Esophagus (tissue), 2 donors: ENCODE results near the gene MKKS. TPM values are rescaled to one million over a fixed set of nuclear protein-coding genes. Genes with fewer than 3 reads are reported as not detected.
A peak's percentile ranks its signal among the peaks of the same experiment; 100 is the strongest.

Experiments used
- H3K27ac ChIP-seq, 2 donors: one replicate each; pipeline ENCODE4 v1.5.1; 2013; ENCODE audit warnings: low read depth in 2 of 2, mild to moderate bottlenecking in 2 of 2, inconsistent platforms in 1 of 2, low read length in 1 of 2, moderate library complexity in 1 of 2
- H3K27me3 ChIP-seq, 2 donors: one replicate each; pipeline ENCODE4 v1.6.1; 2013; ENCODE audit warnings: low read length in 2 of 2, control low read depth in 1 of 2, mild to moderate bottlenecking in 1 of 2; ENCODE audit not compliant: insufficient read depth in 2 of 2, control insufficient read depth in 1 of 2
- H3K36me3 ChIP-seq, 2 donors: one replicate each; pipeline ENCODE4 v1.6.1; 2013; ENCODE audit warnings: low read length in 1 of 2; ENCODE audit not compliant: control insufficient read depth in 2 of 2, insufficient read depth in 2 of 2
- H3K4me1 ChIP-seq, 2 donors: one replicate each; pipeline ENCODE4 v1.6.1; 2013; ENCODE audit warnings: low read length in 1 of 2; ENCODE audit not compliant: control insufficient read depth in 2 of 2, insufficient read depth in 2 of 2
- H3K4me3 ChIP-seq, 2 donors: one replicate each; pipeline ENCODE4 v1.5.1; 2013; ENCODE audit warnings: low read length in 2 of 2, mild to moderate bottlenecking in 2 of 2, low read depth in 1 of 2, moderate library complexity in 1 of 2
- H3K9me3 ChIP-seq, 2 donors: one replicate each; pipeline ENCODE4 v1.6.1; 2013; ENCODE audit warnings: mild to moderate bottlenecking in 2 of 2, low read depth in 1 of 2, low read length in 1 of 2, moderate library complexity in 1 of 2; ENCODE audit not compliant: control insufficient read depth in 2 of 2, insufficient read depth in 1 of 2
- WGBS, 2 donors: extraction: QIAGEN DNeasy Blood & Tissue Kit; methylation state at CpG; one replicate each; pipeline ENCODE4 v1.1.7; 2013; 5-methylcytosine and 5-hydroxymethylcytosine counted together
- polyA plus RNA-seq, 2 donors: library from polyadenylated mRNA; stranded (reverse); fragments of 200-250 nt; gene quantifications; one replicate each; pipeline ENCODE4 v1.2.3, GENCODE V29; 2013
- donor health status: healthy with polysubstance abuse.
- donor health status: Bipolar disorder and iron deficiency.

Gene MKKS
- polyA plus RNA-seq, 2 donors = 9.4 to 11.1 TPM

GRCh38 chr20:10434832-10435812 is 1.1 kb upstream of the MKKS start, which contains the start of gene SLX4IP:
TSS of gene SLX4IP (plus strand) at chr20:10435305. CDS start at chr20:10458205, 22,900 bp downstream.
- Histone ChIP-seq H3K9me3 (no peaks in the 10 kb centered on the region), H3K27me3 (no peaks in the 10 kb centered on the region), H3K4me1 (peaks cover 0 to 3% of the 10 kb centered on the region in 2 donors), H3K36me3 (no peaks in the 10 kb centered on the region), H3K27ac (peak within 1 kb of the TSS; percentile 94 to 97), H3K4me3 (peak within 1 kb of the TSS; percentile 84 to 99)
- 2% methylated on average over 32 of the region's 32 CpGs for WGBS, 2 donors

DNA sequence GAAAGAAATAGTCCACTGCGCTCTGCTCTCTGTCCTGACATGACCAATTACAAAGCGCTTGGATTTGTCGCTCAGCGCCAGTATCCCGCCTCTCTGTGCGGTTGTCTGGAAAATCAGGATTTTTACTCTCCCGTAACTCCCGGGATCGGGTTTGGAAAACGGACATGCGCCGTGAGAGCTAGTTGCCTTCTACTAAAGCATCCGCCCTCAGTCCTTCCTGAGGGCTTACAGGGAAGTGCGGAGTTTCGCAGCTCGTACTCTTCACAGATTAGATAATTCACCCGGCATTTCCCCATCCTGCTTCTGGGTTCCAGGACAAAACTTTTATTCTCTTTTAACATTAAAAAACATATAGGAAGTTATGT is 427 bp upstream of the MKKS start:
- 0% methylated on average over 17 of the region's 17 CpGs for WGBS, 2 donors
- H3K4me1 ChIP-seq = peaks cover 0 to 3% of the 10 kb centered on the region in 2 donors

DNA sequence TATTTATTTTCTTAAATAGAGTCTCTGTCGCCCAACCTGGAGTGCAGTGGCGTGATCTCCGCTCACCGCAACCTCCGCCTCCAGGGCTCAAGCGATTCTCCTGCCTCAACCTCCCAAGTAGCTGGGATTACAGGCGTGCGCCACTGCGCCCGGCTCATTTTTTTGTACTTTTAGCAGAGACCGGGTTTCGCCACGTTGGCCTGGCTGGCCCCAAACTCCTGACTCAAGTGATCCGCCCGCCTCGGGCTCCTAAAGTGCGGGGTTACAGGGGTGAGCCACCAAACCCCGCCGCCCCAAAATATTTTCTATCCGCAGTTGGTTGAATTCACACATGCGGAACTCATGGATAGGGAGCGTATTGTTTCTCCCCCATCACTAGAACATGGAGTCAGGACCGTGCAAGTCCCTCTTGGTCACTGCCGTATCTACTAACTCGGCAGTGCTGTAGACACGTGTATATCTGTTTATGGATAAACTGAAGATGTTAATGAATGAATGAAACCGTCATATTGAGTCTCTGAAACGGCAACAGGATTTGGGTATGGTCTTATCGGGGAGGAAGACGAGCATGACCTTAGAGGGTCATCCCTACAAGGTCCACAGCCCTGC is 904 bp downstream of the MKKS start:
- H3K4me1 ChIP-seq = peaks cover 0 to 3% of the 10 kb centered on the region in 2 donors

More for the DNA sequence above, 427 bp upstream of the MKKS start:
- no peaks in the 10 kb centered on the region for H3K27me3 ChIP-seq
- H3K27ac ChIP-seq = peak overlapping the region; percentile 94 to 97
- peak overlapping the region; percentile 84 to 99 for H3K4me3 ChIP-seq
- no peaks in the 10 kb centered on the region for H3K9me3 ChIP-seq
- H3K36me3 ChIP-seq = no peaks in the 10 kb centered on the region

GRCh38 chr20:10432079-10432478 is 1.9 kb downstream of the MKKS start:
- Histone ChIP-seq H3K4me1 (peaks cover 0 to 3% of the 10 kb centered on the region in 2 donors), H3K27me3 (no peaks in the 10 kb centered on the region), H3K36me3 (no peaks in the 10 kb centered on the region), H3K9me3 (no peaks in the 10 kb centered on the region), H3K27ac (no peak overlapping the region), H3K4me3 (no peak overlapping the region)
- WGBS, 2 donors = 78 to 93% methylated on average over 1 of the region's 1 CpG

More for the DNA sequence above, 904 bp downstream of the MKKS start:
- WGBS, 2 donors = 45 to 46% methylated on average over 30 of the region's 30 CpGs
- H3K36me3 ChIP-seq = no peaks in the 10 kb centered on the region
- peak overlapping the region; percentile 84 to 99 for H3K4me3 ChIP-seq
- peak overlapping the region; percentile 94 to 97 for H3K27ac ChIP-seq
- H3K9me3 ChIP-seq = no peaks in the 10 kb centered on the region
- no peaks in the 10 kb centered on the region for H3K27me3 ChIP-seq

DNA sequence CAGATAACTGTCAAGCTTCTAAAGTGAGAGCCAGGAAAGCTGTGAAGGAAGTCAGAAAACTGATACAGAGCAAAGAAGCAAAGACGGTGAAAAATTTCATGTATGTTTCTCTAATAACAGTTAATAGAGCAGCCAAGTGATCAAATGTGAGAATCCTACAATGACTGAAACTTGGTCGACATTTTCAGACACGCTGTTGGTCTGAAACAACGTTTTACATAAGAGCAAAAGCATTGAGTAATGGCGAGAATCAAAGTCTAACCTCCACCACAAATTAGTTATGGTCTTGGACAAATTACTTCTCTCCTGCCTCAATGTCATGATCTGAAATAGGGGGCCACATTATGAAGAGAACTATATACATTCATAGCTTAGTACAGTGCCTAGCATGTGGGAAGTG is 3.3 kb downstream of the MKKS start:
- H3K4me3 ChIP-seq = no peak overlapping the region
- peaks cover 0 to 3% of the 10 kb centered on the region in 2 donors for H3K4me1 ChIP-seq
- WGBS, 2 donors = 86 to 87% methylated on average over 5 of the region's 5 CpGs
- H3K27ac ChIP-seq = no peak overlapping the region
- H3K27me3 ChIP-seq = no peaks in the 10 kb centered on the region
- H3K36me3 ChIP-seq = no peaks in the 10 kb centered on the region
- no peaks in the 10 kb centered on the region for H3K9me3 ChIP-seq

GRCh38 chr20:10430000-10430466 is 4.0 kb downstream of the MKKS start:
- H3K9me3 ChIP-seq = no peaks in the 10 kb centered on the region
- no peaks in the 10 kb centered on the region for H3K27me3 ChIP-seq
- H3K4me1 ChIP-seq = peaks cover 0 to 3% of the 10 kb centered on the region in 2 donors
- H3K27ac ChIP-seq = no peak overlapping the region
- H3K36me3 ChIP-seq = no peaks in the 10 kb centered on the region
- H3K4me3 ChIP-seq = no peak overlapping the region

DNA sequence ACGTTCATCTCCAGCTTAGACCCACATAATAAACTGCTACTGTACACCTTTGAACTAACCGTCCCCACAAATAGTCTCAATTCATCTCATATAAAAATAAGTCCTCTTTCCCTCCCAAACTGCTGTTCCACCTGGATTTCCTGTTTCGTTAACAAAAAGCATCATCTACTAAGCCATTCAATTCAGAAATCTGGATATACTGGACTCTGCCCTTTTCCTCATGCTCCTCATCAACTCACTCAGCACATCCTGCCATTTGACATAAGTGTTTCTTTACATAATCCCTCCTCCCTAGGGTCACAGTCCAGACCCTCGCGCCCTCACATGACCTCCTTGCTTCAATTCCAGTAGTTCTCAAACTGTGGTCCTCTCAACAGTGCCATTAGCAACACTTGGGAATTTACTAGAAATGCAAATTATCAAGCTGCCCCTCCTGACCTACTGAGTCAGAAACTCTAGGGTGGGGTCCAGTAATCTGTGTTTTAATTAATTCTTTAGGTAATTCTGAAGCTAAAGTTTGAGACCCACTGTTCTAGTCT is 4.5 kb downstream of the MKKS start:
- Histone ChIP-seq H3K36me3 (no peaks in the 10 kb centered on the region), H3K4me1 (peaks cover 0 to 3% of the 10 kb centered on the region in 2 donors), H3K4me3 (no peak overlapping the region), H3K27me3 (no peaks in the 10 kb centered on the region), H3K9me3 (no peaks in the 10 kb centered on the region), H3K27ac (no peak overlapping the region)
- 83 to 87% methylated on average over 5 of the region's 5 CpGs for WGBS, 2 donors

DNA sequence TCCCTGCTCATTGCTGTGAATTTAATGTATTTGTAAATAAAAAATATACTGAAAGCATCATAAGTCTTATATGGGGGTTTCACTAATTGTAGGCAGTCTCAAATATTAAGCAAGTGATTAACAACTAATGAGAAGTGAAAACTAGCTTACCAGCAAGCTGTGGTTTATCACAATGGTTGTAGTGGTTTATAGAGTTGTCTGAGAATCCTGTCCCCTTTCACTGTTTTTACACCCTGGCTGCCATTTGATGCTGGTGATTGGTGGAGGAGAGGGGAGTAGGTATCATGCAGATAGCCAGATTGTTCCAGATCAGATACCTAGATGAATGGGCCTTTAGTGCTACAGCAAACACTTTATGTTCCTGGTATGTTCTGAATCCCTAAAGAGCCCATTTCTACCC is 6.0 kb downstream of the MKKS start:
- Histone ChIP-seq H3K27ac (no peak overlapping the region), H3K27me3 (no peaks in the 10 kb centered on the region), H3K36me3 (no peaks in the 10 kb centered on the region), H3K4me1 (peaks cover 0 to 3% of the 10 kb centered on the region in 2 donors), H3K4me3 (no peak overlapping the region), H3K9me3 (no peaks in the 10 kb centered on the region)

GRCh38 chr20:10427060-10427692 is 6.8 kb downstream of the MKKS start:
- Histone ChIP-seq H3K9me3 (no peaks in the 10 kb centered on the region), H3K36me3 (no peaks in the 10 kb centered on the region), H3K27ac (no peak overlapping the region), H3K4me3 (no peak overlapping the region), H3K4me1 (peaks cover 0 to 3% of the 10 kb centered on the region in 2 donors), H3K27me3 (no peaks in the 10 kb centered on the region)
- WGBS, 2 donors = 23 to 29% methylated on average over 3 of the region's 3 CpGs
